HK-2 (cell line): ENCODE data around the gene SLC15A3.
A peak's percentile ranks its signal among the peaks of the same experiment; 100 is the strongest.
"Not testable (repeated sequence)": the region's sequence is repeated elsewhere in the genome, so short reads cannot be mapped to it uniquely, and the experiment has no call there.

Experiments
- DNase-seq: peaks from one replicate; pipeline ENCODE4 v3.0.0-alpha.2; 2018; ENCODE audit not compliant: unreplicated experiment

SLC15A3 gene

GRCh38 chr11:60977224-60977623 lies 25.2 kb upstream of the SLC15A3 start:
- DNase-seq, result no peak

- no peak for DNase-seq
These were observed 22.8 kb upstream of the SLC15A3 start for GRCh38 chr11:60974726-60975125.

- not testable (repeated sequence) for DNase-seq
These were observed 22.3 kb upstream of the SLC15A3 start for GRCh38 chr11:60974316-60974715.

GRCh38 chr11:60973699-60974098 lies 21.7 kb upstream of the SLC15A3 start:
- no peak for DNase-seq

- no peak for DNase-seq
These were observed 20.4 kb upstream of the SLC15A3 start for GRCh38 chr11:60972182-60973030.

- no peak for DNase-seq
These were observed 19.5 kb upstream of the SLC15A3 start, which contains the start of gene CD6 for GRCh38 chr11:60971520-60971919. Gene CD6, plus strand, starts transcription at chr11:60971680. Its CDS starts 186 bp downstream, at chr11:60971866.

- no peak for DNase-seq
These were observed 18.9 kb upstream of the SLC15A3 start for GRCh38 chr11:60970890-60971289.

GRCh38 chr11:60970369-60970774 lies 18.4 kb upstream of the SLC15A3 start:
- DNase-seq, result peak; percentile 27

- no peak for DNase-seq
These were observed 16.2 kb upstream of the SLC15A3 start for GRCh38 chr11:60968223-60968622.

GRCh38 chr11:60966890-60967289 lies 14.9 kb upstream of the SLC15A3 start:
- DNase-seq, result no peak

GRCh38 chr11:60964801-60965200 lies 12.8 kb upstream of the SLC15A3 start:
- no peak for DNase-seq

GRCh38 chr11:60960405-60960804 lies 8.4 kb upstream of the SLC15A3 start:
- no peak for DNase-seq

- DNase-seq, result no peak
These were observed 7.5 kb upstream of the SLC15A3 start for GRCh38 chr11:60959431-60959830.

- no peak for DNase-seq
These were observed 5.2 kb upstream of the SLC15A3 start for GRCh38 chr11:60957188-60957587.

GRCh38 chr11:60955571-60955970 lies 3.6 kb upstream of the SLC15A3 start:
- DNase-seq, result no peak

GRCh38 chr11:60954421-60954820 lies 2.4 kb upstream of the SLC15A3 start:
- no peak for DNase-seq

GRCh38 chr11:60953781-60954180 lies 1.8 kb upstream of the SLC15A3 start:
- no peak for DNase-seq

GRCh38 chr11:60952742-60953170 lies 780 bp upstream of the SLC15A3 start:
- no peak for DNase-seq

- no peak for DNase-seq
These were observed 421 bp downstream of the SLC15A3 start for GRCh38 chr11:60951606-60951903.

- no peak for DNase-seq
These were observed 907 bp downstream of the SLC15A3 start for GRCh38 chr11:60950933-60951605.

GRCh38 chr11:60950024-60950423 lies 2.0 kb downstream of the SLC15A3 start:
- no peak for DNase-seq

- no peak for DNase-seq
These were observed 3.7 kb downstream of the SLC15A3 start for GRCh38 chr11:60948250-60948649.

GRCh38 chr11:60947700-60948099 lies 4.3 kb downstream of the SLC15A3 start:
- no peak for DNase-seq
